Stomach smooth muscle (tissue), 2 donors: ENCODE results near the gene KIAA2012.

Experiments used
- H3K27ac ChIP-seq: one replicate; pipeline ENCODE4 v1.7.0; 2013; ENCODE audit warnings: mild to moderate bottlenecking, low read length, inconsistent platforms
- H3K27me3 ChIP-seq, 2 donors: one replicate each; pipeline ENCODE4 v1.7.0; 2013; ENCODE audit warnings: low read length in 2 of 2; ENCODE audit not compliant: insufficient read depth in 2 of 2, control insufficient read depth in 1 of 2
- H3K36me3 ChIP-seq, 2 donors: one replicate each; pipeline ENCODE4 v1.7.0; 2013; ENCODE audit warnings: low read length in 2 of 2; ENCODE audit not compliant: control insufficient read depth in 2 of 2, insufficient read depth in 2 of 2
- H3K4me1 ChIP-seq: one replicate; pipeline ENCODE4 v1.7.0; 2013; ENCODE audit warnings: low read length; ENCODE audit not compliant: control insufficient read depth, insufficient read depth
- H3K4me3 ChIP-seq, 2 donors: one replicate each; pipeline ENCODE4 v1.7.0; 2013; ENCODE audit warnings: low read length in 2 of 2
- H3K9ac ChIP-seq, 2 donors: one replicate each; pipeline ENCODE4 v1.7.0; 2013; ENCODE audit warnings: low read length in 2 of 2, mild to moderate bottlenecking in 1 of 2
- H3K9me3 ChIP-seq, 2 donors: one replicate each; pipeline ENCODE4 v1.7.0; 2013; ENCODE audit warnings: low read length in 2 of 2; ENCODE audit not compliant: control insufficient read depth in 2 of 2
- donor health status: healthy.
- donor health status: Pancreatic carcinoma.

Gene KIAA2012

GRCh38 chr2:202169832-202170424, 96.9 kb downstream of the KIAA2012 start:
- H3K9ac ChIP-seq: no peak overlapping the region
- H3K4me3 ChIP-seq: no peak overlapping the region
- H3K36me3 ChIP-seq: no peaks in the 10 kb centered on the region
- H3K9me3 ChIP-seq: no peaks in the 10 kb centered on the region
- no peak overlapping the region for H3K27ac ChIP-seq
- peaks cover 18% of the 10 kb centered on the region for H3K4me1 ChIP-seq
- H3K27me3 ChIP-seq: no peaks in the 10 kb centered on the region

DNA sequence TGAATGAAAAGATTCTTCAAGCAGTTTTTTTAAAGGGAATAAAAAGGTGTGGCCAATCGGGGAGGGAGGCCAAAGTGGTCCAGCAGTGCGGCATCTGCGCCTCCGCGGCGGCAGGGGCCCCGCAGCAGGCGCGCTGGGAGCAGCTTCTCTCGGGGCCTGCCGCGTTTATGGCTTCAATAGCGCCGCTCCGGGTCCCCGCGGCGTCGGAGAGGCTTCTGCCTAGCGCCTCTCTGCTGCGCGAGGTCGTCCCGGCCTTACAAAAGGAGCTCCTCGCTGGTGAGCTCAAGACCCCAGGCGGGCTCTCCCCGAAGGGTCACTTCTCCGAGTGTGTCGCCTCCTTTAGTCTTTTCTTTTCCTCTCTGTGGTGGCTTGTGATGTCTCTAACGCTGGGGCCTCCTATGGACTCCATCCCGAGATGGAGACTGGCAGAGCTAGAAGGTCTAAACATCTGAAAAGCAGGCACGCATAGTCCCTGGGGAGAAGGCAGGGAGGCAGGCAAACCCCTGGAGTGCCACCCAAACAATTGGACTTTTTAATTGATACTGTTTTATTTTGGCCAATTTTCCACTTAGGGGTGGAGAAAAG, 98.3 kb downstream of the KIAA2012 start:
- Histone ChIP-seq H3K9ac (peak overlapping the region in 1 of 2 donors; percentile 43), H3K27me3 (no peaks in the 10 kb centered on the region), H3K27ac (no peak overlapping the region), H3K9me3 (no peaks in the 10 kb centered on the region), H3K4me3 (peak overlapping the region; percentile 49 to 60), H3K4me1 (peaks cover 18% of the 10 kb centered on the region), H3K36me3 (no peaks in the 10 kb centered on the region)

- Histone ChIP-seq H3K4me3 (peak overlapping the region in 1 of 2 donors; percentile 40), H3K9me3 (no peaks in the 10 kb centered on the region), H3K9ac (peak overlapping the region in 1 of 2 donors; percentile 22), H3K27ac (no peak overlapping the region), H3K4me1 (peaks cover 18% of the 10 kb centered on the region), H3K27me3 (no peaks in the 10 kb centered on the region), H3K36me3 (no peaks in the 10 kb centered on the region)
These were observed 99.6 kb downstream of the KIAA2012 start for GRCh38 chr2:202172439-202173211.

- Histone ChIP-seq H3K27me3 (no peaks in the 10 kb centered on the region), H3K36me3 (no peaks in the 10 kb centered on the region), H3K9me3 (no peaks in the 10 kb centered on the region), H3K9ac (no peak overlapping the region), H3K4me1 (no peaks in the 10 kb centered on the region), H3K4me3 (no peak overlapping the region), H3K27ac (no peak overlapping the region)
These were observed 105.4 kb downstream of the KIAA2012 start for GRCh38 chr2:202178346-202178958.

DNA sequence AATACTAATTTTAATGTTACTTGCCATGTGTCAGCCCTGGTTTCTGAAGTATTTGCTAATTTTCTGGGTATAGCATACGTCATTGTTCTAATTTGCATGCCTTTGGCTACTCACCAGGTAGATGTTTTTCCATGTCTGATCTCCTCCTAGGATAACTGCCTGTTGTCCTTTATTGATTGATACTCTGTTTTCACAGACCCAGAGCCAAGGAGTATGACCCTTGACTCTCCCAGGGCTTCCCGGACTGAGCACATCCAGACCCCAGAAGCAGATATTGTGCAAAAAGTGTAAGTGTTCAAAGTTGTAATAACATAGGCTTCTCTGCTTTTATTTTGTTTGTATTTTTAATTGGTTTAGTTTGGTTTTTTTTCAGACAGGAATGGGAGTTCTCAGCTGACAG, 111.5 kb downstream of the KIAA2012 start:
- Histone ChIP-seq H3K4me3 (no peak overlapping the region), H3K4me1 (no peaks in the 10 kb centered on the region), H3K9me3 (no peaks in the 10 kb centered on the region), H3K36me3 (no peaks in the 10 kb centered on the region), H3K9ac (no peak overlapping the region), H3K27me3 (no peaks in the 10 kb centered on the region), H3K27ac (no peak overlapping the region)

DNA sequence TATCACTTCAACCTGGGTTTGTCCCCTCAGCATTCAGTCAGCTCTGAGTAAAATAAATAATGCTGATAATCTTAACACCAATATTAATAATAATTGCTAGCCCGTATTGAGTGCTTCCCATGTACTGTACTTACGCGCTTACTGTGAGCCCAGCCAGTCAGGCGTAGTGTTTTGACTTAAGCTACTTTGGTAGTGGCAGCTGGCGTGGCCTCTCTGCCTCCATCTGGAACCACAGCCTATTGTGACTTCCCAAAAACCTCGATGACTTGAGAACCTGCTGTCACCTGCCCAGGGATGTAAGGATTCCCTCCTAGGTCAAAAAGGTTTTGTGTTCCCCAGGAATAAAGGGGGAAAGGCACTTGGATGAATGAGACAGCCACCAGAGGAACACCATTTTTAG, 112.1 kb downstream of the KIAA2012 start:
- no peaks in the 10 kb centered on the region for H3K9me3 ChIP-seq
- H3K27ac ChIP-seq: no peak overlapping the region
- no peak overlapping the region for H3K9ac ChIP-seq
- no peaks in the 10 kb centered on the region for H3K36me3 ChIP-seq
- no peaks in the 10 kb centered on the region for H3K4me1 ChIP-seq
- no peak overlapping the region for H3K4me3 ChIP-seq
- H3K27me3 ChIP-seq: no peaks in the 10 kb centered on the region

DNA sequence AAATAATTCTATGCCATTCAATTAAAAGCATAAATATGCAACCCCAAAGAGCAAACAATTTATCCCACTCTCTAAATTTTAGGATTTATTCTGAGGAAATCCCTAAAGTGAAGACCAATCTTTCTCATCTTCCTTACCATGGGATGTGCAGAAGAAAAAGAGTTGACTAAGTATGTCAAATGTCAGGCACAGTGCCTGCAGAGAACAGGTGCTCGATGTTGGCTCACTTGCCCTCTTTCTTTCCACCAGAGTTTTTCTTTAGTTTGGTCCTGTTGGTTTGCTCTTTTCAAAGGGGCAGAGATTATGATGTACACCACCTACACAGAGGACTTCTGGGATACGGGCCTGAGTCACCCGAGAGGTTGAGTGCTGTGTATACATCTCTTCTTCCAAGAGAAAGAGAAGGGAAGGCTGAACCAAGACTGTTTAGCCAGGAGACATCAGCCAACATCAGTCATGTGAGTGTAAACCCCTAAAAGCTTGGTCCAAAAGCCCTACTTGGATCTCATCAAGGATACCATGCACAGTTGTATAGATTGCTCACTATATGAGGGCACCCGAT, 113.7 kb downstream of the KIAA2012 start:
- Histone ChIP-seq H3K27ac (no peak overlapping the region), H3K9ac (no peak overlapping the region), H3K4me3 (no peak overlapping the region), H3K4me1 (no peaks in the 10 kb centered on the region), H3K36me3 (no peaks in the 10 kb centered on the region), H3K9me3 (no peaks in the 10 kb centered on the region), H3K27me3 (no peaks in the 10 kb centered on the region)

GRCh38 chr2:202187570-202187969, 114.5 kb downstream of the KIAA2012 start:
- Histone ChIP-seq H3K9me3 (no peaks in the 10 kb centered on the region), H3K4me1 (no peaks in the 10 kb centered on the region), H3K4me3 (no peak overlapping the region), H3K9ac (no peak overlapping the region), H3K27ac (no peak overlapping the region), H3K27me3 (no peaks in the 10 kb centered on the region), H3K36me3 (no peaks in the 10 kb centered on the region)

GRCh38 chr2:202193305-202193704, 120.2 kb downstream of the KIAA2012 start:
- no peaks in the 10 kb centered on the region for H3K27me3 ChIP-seq

GRCh38 chr2:202193881-202194353, 120.9 kb downstream of the KIAA2012 start:
- Histone ChIP-seq H3K27ac (no peak overlapping the region), H3K4me3 (no peak overlapping the region), H3K9ac (no peak overlapping the region), H3K9me3 (no peaks in the 10 kb centered on the region), H3K4me1 (no peaks in the 10 kb centered on the region), H3K27me3 (no peaks in the 10 kb centered on the region), H3K36me3 (no peaks in the 10 kb centered on the region)

More at GRCh38 chr2:202193305-202193704, 120.2 kb downstream of the KIAA2012 start:
- Histone ChIP-seq H3K9me3 (no peaks in the 10 kb centered on the region), H3K36me3 (no peaks in the 10 kb centered on the region), H3K27ac (no peak overlapping the region), H3K4me1 (no peaks in the 10 kb centered on the region), H3K9ac (no peak overlapping the region), H3K4me3 (no peak overlapping the region)
